Fibroblast of skin of right biceps (primary cell): ENCODE results near the gene CDC14B.

ENCODE experiments used
- DNase-seq: peaks from one replicate; pipeline ENCODE4 v3.0.0-alpha.2; 2013

Gene CDC14B

GRCh38 chr9:96480736-96481135 lies 138.9 kb downstream of the CDC14B start:
- DNase-seq, result no peak

- DNase-seq, result peak; percentile 58
Observed at GRCh38 chr9:96478829-96479371, 140.7 kb downstream of the CDC14B start.

- DNase-seq, result peak; percentile 56
Observed at GRCh38 chr9:96476591-96476990, 143.1 kb downstream of the CDC14B start.

- no peak for DNase-seq
Observed at GRCh38 chr9:96476013-96476412, 143.6 kb downstream of the CDC14B start.

- no peak for DNase-seq
Observed at GRCh38 chr9:96467784-96468183, 151.9 kb downstream of the CDC14B start.

GRCh38 chr9:96464426-96464825 lies 155.2 kb downstream of the CDC14B start:
- no peak for DNase-seq

GRCh38 chr9:96462541-96462940 lies 157.1 kb downstream of the CDC14B start:
- no peak for DNase-seq

- peak; percentile 34 for DNase-seq
Observed at GRCh38 chr9:96461336-96461735, 158.3 kb downstream of the CDC14B start.

GRCh38 chr9:96460882-96461281 lies 158.8 kb downstream of the CDC14B start:
- peak; percentile 72 for DNase-seq

- peak; percentile 69 for DNase-seq
Observed at GRCh38 chr9:96460470-96460869, 159.2 kb downstream of the CDC14B start.

GRCh38 chr9:96459268-96460007 lies 160.2 kb downstream of the CDC14B start:
- no peak for DNase-seq

- DNase-seq, result no peak
Observed at GRCh38 chr9:96458226-96458625, 161.4 kb downstream of the CDC14B start.

GRCh38 chr9:96457266-96457665 lies 162.4 kb downstream of the CDC14B start:
- no peak for DNase-seq

GRCh38 chr9:96453625-96454024 lies 166.0 kb downstream of the CDC14B start:
- peak; percentile 45 for DNase-seq

GRCh38 chr9:96450613-96451528 lies 168.8 kb downstream of the CDC14B start:
- DNase-seq, result no peak
